AG09319 (cell line): ENCODE data around the gene NAA20.

Experiments
- DNase-seq: peaks from one replicate; pipeline ENCODE4 v3.0.0-alpha.2; 2010; ENCODE audit warnings: low read depth; ENCODE audit errors: extremely low read depth
- TF ChIP-seq, protein P1 (sequence below): IDR thresholded peaks from 2 replicates; pipeline ENCODE4 v1.5.1; 2011; ENCODE audit warnings: low read depth, mild to moderate bottlenecking, inconsistent platforms, low read length, moderate library complexity

Gene NAA20

DNA sequence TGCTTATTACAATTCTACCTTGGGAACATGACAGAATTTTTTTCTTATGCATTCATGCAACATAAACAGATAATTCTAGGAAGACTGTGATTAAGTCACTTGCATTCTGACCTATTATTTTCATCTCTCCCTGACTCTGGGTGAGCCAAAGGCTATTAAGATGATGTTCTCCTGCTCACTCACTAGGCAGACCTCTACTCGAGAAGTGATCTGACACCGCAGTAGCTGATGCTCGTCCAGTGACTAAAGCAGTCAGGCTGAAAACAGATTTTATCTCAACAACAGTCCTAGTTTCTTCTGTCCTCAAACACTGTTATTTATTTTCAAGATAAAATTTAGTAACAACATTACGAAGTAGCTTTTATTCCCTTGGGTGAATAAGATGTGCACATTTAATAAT, 17.3 kb downstream of the NAA20 start:
- no peak for DNase-seq
- TF ChIP-seq, protein P1, sequence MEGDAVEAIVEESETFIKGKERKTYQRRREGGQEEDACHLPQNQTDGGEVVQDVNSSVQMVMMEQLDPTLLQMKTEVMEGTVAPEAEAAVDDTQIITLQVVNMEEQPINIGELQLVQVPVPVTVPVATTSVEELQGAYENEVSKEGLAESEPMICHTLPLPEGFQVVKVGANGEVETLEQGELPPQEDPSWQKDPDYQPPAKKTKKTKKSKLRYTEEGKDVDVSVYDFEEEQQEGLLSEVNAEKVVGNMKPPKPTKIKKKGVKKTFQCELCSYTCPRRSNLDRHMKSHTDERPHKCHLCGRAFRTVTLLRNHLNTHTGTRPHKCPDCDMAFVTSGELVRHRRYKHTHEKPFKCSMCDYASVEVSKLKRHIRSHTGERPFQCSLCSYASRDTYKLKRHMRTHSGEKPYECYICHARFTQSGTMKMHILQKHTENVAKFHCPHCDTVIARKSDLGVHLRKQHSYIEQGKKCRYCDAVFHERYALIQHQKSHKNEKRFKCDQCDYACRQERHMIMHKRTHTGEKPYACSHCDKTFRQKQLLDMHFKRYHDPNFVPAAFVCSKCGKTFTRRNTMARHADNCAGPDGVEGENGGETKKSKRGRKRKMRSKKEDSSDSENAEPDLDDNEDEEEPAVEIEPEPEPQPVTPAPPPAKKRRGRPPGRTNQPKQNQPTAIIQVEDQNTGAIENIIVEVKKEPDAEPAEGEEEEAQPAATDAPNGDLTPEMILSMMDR: no peak

DNA sequence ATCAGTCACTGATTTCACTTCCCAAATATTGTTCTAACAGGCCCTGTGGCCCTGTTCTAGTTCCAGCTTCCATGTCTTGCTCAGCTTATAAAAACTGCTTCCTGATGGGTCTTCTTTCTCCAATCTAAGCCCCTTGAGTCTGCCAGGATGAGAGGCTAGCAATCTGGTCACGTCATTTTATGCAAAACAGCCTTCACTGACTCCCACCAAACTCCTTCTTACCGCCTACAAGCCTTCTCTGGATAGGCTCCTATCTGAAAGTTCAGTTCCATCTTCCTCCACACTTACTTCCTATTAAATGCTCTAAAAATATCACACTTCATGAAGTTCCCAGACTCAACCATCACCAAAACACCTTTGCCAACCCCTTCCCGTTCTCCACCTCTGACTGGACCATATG, 19.6 kb downstream of the NAA20 start:
- DNase-seq: no peak
- TF ChIP-seq, protein P1: no peak

DNA sequence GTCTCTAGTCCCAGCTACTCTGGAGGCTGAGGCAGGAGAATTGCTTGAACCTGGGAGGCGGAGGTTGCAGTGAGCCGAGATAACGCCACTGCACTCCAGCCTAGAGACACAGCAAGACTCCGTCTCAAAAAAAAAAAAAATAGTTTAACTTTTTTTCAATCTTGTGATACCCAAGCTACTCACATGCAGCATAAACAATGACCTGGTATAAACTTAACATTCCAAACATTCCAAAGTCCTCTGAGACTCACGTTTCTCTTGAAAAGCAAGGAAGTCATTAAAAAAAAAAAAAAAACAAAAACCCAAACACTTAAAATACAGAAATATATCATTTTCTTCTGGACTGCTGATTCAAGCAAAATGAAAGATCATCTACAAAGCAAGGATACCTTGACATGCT, 20.8 kb downstream of the NAA20 start:
- DNase-seq: peak; percentile 16
- TF ChIP-seq, protein P1: no peak

DNA sequence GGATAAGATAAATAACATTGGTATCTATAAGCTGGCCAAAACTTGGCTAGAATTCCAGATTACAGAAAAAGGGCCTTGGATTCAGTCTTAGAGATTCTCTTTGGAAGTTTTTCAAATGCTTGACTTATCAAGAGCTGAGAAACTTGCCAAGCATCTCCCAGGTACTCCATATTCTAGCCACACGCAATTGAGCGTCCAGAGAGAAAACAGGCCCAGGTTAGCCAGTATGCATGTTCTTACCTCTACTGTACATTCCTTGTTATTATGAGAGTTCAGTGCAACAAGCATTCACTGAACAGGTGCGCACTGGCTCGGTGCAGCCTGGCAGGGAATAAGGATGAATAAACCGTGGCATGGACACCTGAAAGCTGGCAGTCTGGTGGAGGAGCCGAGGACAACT, 21.4 kb downstream of the NAA20 start:
- DNase-seq: no peak

DNA sequence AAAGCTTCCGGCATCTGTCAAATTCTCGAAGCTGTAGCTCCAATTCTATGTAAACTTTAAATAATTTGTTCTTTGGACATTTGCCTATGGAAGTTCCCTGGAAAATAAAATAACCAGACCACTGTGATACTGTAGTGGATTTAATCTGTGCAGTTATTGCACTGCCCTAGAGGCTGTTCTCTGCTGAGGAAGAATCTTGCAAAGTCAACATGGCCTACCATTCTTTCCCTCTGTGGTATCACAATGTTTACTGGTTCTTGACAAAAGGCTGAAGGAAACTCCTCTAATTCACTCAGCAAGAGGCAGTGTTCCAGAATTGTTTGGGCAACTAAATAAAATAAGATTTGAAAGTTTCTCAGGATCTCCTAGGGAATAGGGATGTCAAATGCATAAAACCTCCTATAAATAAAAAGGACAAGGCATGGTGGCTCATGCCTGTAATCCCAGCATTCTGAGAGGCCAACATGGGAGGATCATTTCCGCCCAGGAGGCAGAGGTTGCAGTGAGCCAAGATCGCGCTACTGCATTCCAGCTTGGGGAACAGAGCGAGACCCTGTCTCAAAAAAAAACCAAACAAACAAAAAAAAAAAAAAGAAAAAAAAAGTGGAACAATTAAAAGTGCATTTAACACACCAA, 22.7 kb downstream of the NAA20 start:
- TF ChIP-seq, protein P1: no peak
- no peak for DNase-seq

More for the DNA sequence above, 21.4 kb downstream of the NAA20 start:
- TF ChIP-seq, protein P1: no peak

DNA sequence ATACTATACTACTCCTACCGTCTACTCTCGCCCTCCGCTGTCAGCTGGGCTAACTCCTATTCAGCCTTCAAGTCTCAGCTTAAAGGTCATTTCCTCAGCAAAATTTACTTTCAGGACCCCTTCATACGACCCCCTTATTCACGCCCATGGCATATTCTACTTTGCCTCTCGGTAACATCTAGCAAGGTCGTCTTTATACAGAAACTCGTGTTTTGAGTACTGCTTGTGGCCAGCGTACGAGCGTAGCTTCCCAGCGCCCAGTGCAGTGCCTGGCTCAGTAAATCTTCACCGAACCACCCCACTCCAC, 34.6 kb downstream of the NAA20 start:
- DNase-seq: no peak
- TF ChIP-seq, protein P1: no peak

DNA sequence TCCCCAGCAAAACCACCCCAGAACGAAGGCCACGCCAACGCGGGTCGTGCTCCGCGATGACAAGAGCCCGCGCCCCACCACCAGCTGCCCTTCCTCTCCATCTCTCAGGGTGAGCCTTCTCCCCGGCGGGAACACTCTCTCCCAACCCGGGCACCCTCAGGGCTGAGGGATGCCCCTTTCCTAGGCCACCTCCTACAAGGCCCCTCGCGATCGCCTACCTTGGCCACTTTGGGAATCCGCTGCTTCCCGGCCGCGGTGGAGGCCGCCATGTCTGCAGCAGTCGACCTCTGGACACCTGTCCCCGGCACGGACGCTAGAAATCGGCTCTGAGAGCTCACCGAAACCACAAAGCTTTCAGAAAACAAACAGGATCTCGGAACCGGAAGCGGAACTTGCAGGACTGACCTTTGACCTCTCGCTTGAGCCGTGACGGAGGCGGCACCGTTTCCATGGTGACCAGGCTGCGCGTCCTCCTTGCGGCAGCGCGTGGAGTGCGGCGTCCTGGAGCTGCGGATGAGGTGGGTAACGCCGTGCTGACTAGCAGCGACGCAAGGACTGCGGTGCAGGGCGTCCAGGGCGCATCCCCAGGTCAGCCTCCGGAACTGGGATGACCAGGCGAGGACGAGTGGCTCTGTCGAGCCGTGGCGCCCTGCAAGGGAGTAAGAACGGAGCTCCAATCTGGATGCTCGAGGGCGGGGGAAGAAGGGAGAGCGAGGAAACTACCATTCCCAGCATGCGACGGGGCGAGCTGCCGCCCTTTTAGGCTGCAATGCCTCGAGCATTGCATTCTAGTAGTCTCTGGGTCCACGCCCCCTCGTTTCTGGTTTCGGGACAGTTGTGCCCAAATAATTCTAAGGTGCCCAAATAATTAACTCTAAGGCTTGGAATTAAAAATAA, 35.2 kb downstream of the NAA20 start, which contains the start of the genes CFAP61 and CRNKL1:
Gene CFAP61, plus strand, starts transcription at position 459 of the 897 bp plus-strand sequence. CDS start 4,122 bp downstream, outside the sequence.
Gene CRNKL1, minus strand, starts transcription at position 393 of the 897 bp plus-strand sequence. Its CDS starts 124 bp downstream, at position 269.
- TF ChIP-seq, protein P1: no peak
- DNase-seq: peak; percentile 86
